H9 (cell line): ENCODE results near the gene B3GNT4. TPM values are rescaled to one million over a fixed set of nuclear protein-coding genes. Genes with fewer than 3 reads are reported as not detected.

Source experiments
- DNase-seq: peaks from one replicate; pipeline ENCODE4 v3.0.0-alpha.2; 2017
- H2AFZ ChIP-seq: one replicate; pipeline ENCODE4 v1.6.1; 2013; ENCODE audit warnings: mild to moderate bottlenecking, low read length, control low read depth, moderate library complexity
- H2AK5ac ChIP-seq: 2 replicates; pipeline ENCODE4 v1.6.1; 2013; ENCODE audit warnings: low read length, control low read depth, mixed read lengths; ENCODE audit not compliant: insufficient read length
- H2BK120ac ChIP-seq: one replicate; pipeline ENCODE4 v1.6.1; 2013; ENCODE audit warnings: low read depth, mild to moderate bottlenecking, low read length, control low read depth, inconsistent platforms; ENCODE audit not compliant: poor library complexity, severe bottlenecking
- H2BK12ac ChIP-seq: 2 replicates; pipeline ENCODE4 v1.6.1; 2013; ENCODE audit warnings: low read length, control low read depth, mixed read lengths, low read depth; ENCODE audit not compliant: insufficient read length
- H2BK15ac ChIP-seq: 2 replicates; pipeline ENCODE4 v1.6.1; 2013; ENCODE audit warnings: low read depth, low read length, control low read depth
- H2BK20ac ChIP-seq: one replicate; pipeline ENCODE4 v1.6.1; 2013; ENCODE audit warnings: low read depth, mild to moderate bottlenecking, low read length, control low read depth, inconsistent platforms; ENCODE audit not compliant: poor library complexity, severe bottlenecking
- H2BK5ac ChIP-seq: 2 replicates; pipeline ENCODE4 v1.6.1; 2013; ENCODE audit warnings: low read length, control low read depth, mixed read lengths; ENCODE audit not compliant: insufficient read length
- H3K14ac ChIP-seq: 2 replicates; pipeline ENCODE4 v1.6.1; 2013; ENCODE audit warnings: low read length, control low read depth; ENCODE audit not compliant: insufficient read depth
- H3K18ac ChIP-seq: 2 replicates; pipeline ENCODE4 v1.6.1; 2013; ENCODE audit warnings: low read depth, mild to moderate bottlenecking, mixed read lengths, low read length, control low read depth; ENCODE audit not compliant: insufficient read length
- H3K23ac ChIP-seq: 2 replicates; pipeline ENCODE4 v1.6.1; 2013; ENCODE audit warnings: low read length, control low read depth, mixed read lengths, low read depth; ENCODE audit not compliant: insufficient read length
- H3K23me2 ChIP-seq: 2 replicates; pipeline ENCODE4 v1.6.1; 2013; ENCODE audit warnings: low read depth, mild to moderate bottlenecking, mixed read lengths, low read length, control low read depth; ENCODE audit not compliant: insufficient read length, poor library complexity, severe bottlenecking
- H3K27ac ChIP-seq: 2 replicates; pipeline ENCODE4 v1.5.1; 2013; ENCODE audit warnings: low read length, control low read depth, mixed read lengths, low read depth; ENCODE audit not compliant: insufficient read length
- H3K27me3 ChIP-seq: 2 replicates; pipeline ENCODE4 v1.6.1; 2013; ENCODE audit warnings: low read length, control low read depth, inconsistent platforms; ENCODE audit not compliant: insufficient read depth
- H3K4ac ChIP-seq: 2 replicates; pipeline ENCODE4 v1.6.1; 2013; ENCODE audit warnings: low read depth, mild to moderate bottlenecking, control low read depth, inconsistent platforms, low read length, moderate library complexity
- H3K4me1 ChIP-seq: 2 replicates; pipeline ENCODE4 v1.6.1; 2013; ENCODE audit warnings: low read length, control low read depth, inconsistent platforms; ENCODE audit not compliant: insufficient read depth
- H3K4me2 ChIP-seq: 2 replicates; pipeline ENCODE4 v1.6.1; 2013; ENCODE audit warnings: low read length, control low read depth, mixed read lengths; ENCODE audit not compliant: insufficient read length, insufficient read depth
- H3K56ac ChIP-seq: 2 replicates; pipeline ENCODE4 v1.6.1; 2013; ENCODE audit warnings: low read depth, mild to moderate bottlenecking, mixed read lengths, low read length, control low read depth; ENCODE audit not compliant: insufficient read length
- H3K79me1 ChIP-seq: 2 replicates; pipeline ENCODE4 v1.6.1; 2013; ENCODE audit warnings: low read depth, mild to moderate bottlenecking, moderate library complexity, low read length, control low read depth, inconsistent platforms; ENCODE audit not compliant: insufficient read depth, poor library complexity, severe bottlenecking
- H3K79me2 ChIP-seq: 2 replicates; pipeline ENCODE4 v1.6.1; 2013; ENCODE audit warnings: low read length, control low read depth, inconsistent platforms; ENCODE audit not compliant: insufficient read depth
- H3K9ac ChIP-seq: 2 replicates; pipeline ENCODE4 v1.6.1; 2013; ENCODE audit warnings: low read length, control low read depth, mixed read lengths; ENCODE audit not compliant: insufficient read length; ENCODE audit errors: extremely low read depth
- H3K9me3 ChIP-seq: one replicate; pipeline ENCODE4 v1.6.1; 2013; ENCODE audit warnings: low read depth, low read length, inconsistent platforms; ENCODE audit not compliant: control insufficient read depth
- H3T11ph ChIP-seq: one replicate; pipeline ENCODE4 v1.6.1; 2013; ENCODE audit warnings: mild to moderate bottlenecking, low read length, control low read depth, inconsistent platforms
- H4K20me1 ChIP-seq: one replicate; pipeline ENCODE4 v1.6.1; 2013; ENCODE audit not compliant: control insufficient read depth, insufficient read length, insufficient read depth
- H4K5ac ChIP-seq: 2 replicates; pipeline ENCODE4 v1.6.1; 2013; ENCODE audit warnings: low read depth, mild to moderate bottlenecking, mixed read lengths, low read length, control low read depth; ENCODE audit not compliant: insufficient read length
- H4K8ac ChIP-seq: replicated peaks from 2 replicates; pipeline ENCODE4 v1.6.1; 2013; ENCODE audit warnings: low read length, control low read depth, mixed read lengths, low read depth; ENCODE audit not compliant: insufficient read length
- H4K91ac ChIP-seq: 2 replicates; pipeline ENCODE4 v1.6.1; 2013; ENCODE audit warnings: low read depth, mild to moderate bottlenecking, moderate library complexity, mixed read lengths, low read length, control low read depth; ENCODE audit not compliant: insufficient read length
- H3K27ac Mint-ChIP-seq, 3 experiments: 2 replicates in 2 of 3; 3 replicates in 1 of 3; pipeline ENCODE4 v1.8.0; 2020 to 2021; ENCODE audit warnings: mixed read lengths in 3 of 3, mild to moderate bottlenecking in 1 of 3, moderate library complexity in 1 of 3
- H3K27me3 Mint-ChIP-seq: 2 replicates; pipeline ENCODE4 v1.8.0; 2021; ENCODE audit warnings: low read depth, mild to moderate bottlenecking, moderate library complexity, mixed read lengths
- H3K36me3 Mint-ChIP-seq, 3 experiments: 2 replicates in 2 of 3; 3 replicates in 1 of 3; pipeline ENCODE4 v1.8.0; 2020 to 2021; ENCODE audit warnings: low read depth in 3 of 3, mixed read lengths in 3 of 3; ENCODE audit not compliant: insufficient read depth in 1 of 3
- H3K4me1 Mint-ChIP-seq, 2 experiments: 2 replicates each; pipeline ENCODE4 v1.8.0; 2020; ENCODE audit warnings: mixed read lengths in 2 of 2
- H3K4me3 Mint-ChIP-seq, 2 experiments: 2 replicates in 1 of 2; 3 replicates in 1 of 2; pipeline ENCODE4 v1.8.0; 2020 to 2021; ENCODE audit warnings: mild to moderate bottlenecking in 2 of 2, mixed read lengths in 2 of 2, moderate library complexity in 1 of 2
- H3K9me3 Mint-ChIP-seq, 2 experiments: 2 replicates in 1 of 2; 3 replicates in 1 of 2; pipeline ENCODE4 v1.8.0; 2020; ENCODE audit warnings: mild to moderate bottlenecking in 2 of 2, mixed read lengths in 2 of 2, moderate library complexity in 1 of 2
- WGBS: extraction: QIAGEN DNeasy Blood & Tissue Kit; methylation state at CpG from one replicate; pipeline ENCODE4 v1.1.7; 2013; ENCODE audit warnings: missing lambda C conversion rate, low lambda C conversion rate, mixed read lengths; ENCODE audit not compliant: insufficient read length; ENCODE audit errors: extremely low coverage; 5-methylcytosine and 5-hydroxymethylcytosine counted together
- total RNA-seq: library from RNA; stranded (reverse); gene quantifications from 2 replicates; pipeline ENCODE4 v1.2.1, GENCODE V29; 2021
- TF ChIP-seq, protein P1 (sequence below): fragments of 200-600 bp; sonication (generic); conservative IDR thresholded peaks from 3 replicates; pipeline ENCODE4 v1.8.0; 2021; ENCODE audit warnings: antibody characterized with exemption, mild to moderate bottlenecking

B3GNT4 gene
- total RNA-seq, 1 experiment from 2014 or later = 1.0 TPM

DNA sequence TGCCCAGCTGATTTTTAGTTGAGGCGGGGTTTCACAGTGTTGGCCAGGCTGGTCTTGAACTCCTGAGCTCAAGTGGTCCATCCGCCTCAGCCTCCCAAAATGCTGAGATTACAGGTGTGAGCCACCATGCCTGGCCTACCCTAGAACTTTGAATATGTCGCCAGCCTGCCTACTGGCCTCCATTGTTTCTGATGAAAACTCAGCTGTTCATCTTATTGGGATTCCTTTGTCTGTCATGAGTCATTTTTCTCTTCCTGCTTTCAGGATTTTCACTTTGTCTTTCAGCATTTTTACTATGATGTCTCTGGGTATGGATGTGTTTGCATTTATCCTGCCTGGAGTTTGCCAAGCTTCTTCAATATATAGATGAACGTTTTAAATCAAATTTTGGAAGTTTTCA lies 8.1 kb upstream of the B3GNT4 start:
- Histone ChIP-seq H4K20me1 (no peaks in the 10 kb centered on the region), H3K23me2 (no peaks in the 10 kb centered on the region), H2AFZ (no peak overlapping the region), H3K14ac (no peak overlapping the region), H2BK12ac (no peak overlapping the region), H3K9me3 (no peaks in the 10 kb centered on the region), H4K91ac (no peak overlapping the region), H3K23ac (no peak overlapping the region), H2BK5ac (no peak overlapping the region), H3K4me2 (no peak overlapping the region), H3K4me1 (peaks cover 2% of the 10 kb centered on the region), H3K79me1 (no peaks in the 10 kb centered on the region), H3K56ac (no peak overlapping the region), H2BK120ac (no peak overlapping the region), H2AK5ac (no peak overlapping the region), H3K4ac (no peak overlapping the region), H3K18ac (no peak overlapping the region), H2BK15ac (no peak overlapping the region), H2BK20ac (no peak overlapping the region), H3K27me3 (no peaks in the 10 kb centered on the region), H4K8ac (no peak overlapping the region), H4K5ac (no peak overlapping the region), H3K9ac (no peak overlapping the region), H3T11ph (no peak overlapping the region), H3K79me2 (no peaks in the 10 kb centered on the region), H3K27ac (no peak overlapping the region)
- Mint-ChIP-seq H3K4me3 (no peak overlapping the region), H3K27ac (no peak overlapping the region), H3K36me3 (no peaks in the 10 kb centered on the region; a peak in 1 of 7 replicates), H3K27me3 (peaks cover 13% of the 10 kb centered on the region), H3K9me3 (peaks cover 4 to 10% of the 10 kb centered on the region in 2 experiments), H3K4me1 (peaks cover 3 to 8% of the 10 kb centered on the region in 2 experiments; a peak in 3 of 4 replicates)
- TF ChIP-seq, protein P1, sequence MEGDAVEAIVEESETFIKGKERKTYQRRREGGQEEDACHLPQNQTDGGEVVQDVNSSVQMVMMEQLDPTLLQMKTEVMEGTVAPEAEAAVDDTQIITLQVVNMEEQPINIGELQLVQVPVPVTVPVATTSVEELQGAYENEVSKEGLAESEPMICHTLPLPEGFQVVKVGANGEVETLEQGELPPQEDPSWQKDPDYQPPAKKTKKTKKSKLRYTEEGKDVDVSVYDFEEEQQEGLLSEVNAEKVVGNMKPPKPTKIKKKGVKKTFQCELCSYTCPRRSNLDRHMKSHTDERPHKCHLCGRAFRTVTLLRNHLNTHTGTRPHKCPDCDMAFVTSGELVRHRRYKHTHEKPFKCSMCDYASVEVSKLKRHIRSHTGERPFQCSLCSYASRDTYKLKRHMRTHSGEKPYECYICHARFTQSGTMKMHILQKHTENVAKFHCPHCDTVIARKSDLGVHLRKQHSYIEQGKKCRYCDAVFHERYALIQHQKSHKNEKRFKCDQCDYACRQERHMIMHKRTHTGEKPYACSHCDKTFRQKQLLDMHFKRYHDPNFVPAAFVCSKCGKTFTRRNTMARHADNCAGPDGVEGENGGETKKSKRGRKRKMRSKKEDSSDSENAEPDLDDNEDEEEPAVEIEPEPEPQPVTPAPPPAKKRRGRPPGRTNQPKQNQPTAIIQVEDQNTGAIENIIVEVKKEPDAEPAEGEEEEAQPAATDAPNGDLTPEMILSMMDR = no peak
- DNase-seq = no peak
- WGBS = no CpG with 5 or more reads among the region's 4 CpGs
